ENCODE measurements around the gene CRACDL.

DNA sequence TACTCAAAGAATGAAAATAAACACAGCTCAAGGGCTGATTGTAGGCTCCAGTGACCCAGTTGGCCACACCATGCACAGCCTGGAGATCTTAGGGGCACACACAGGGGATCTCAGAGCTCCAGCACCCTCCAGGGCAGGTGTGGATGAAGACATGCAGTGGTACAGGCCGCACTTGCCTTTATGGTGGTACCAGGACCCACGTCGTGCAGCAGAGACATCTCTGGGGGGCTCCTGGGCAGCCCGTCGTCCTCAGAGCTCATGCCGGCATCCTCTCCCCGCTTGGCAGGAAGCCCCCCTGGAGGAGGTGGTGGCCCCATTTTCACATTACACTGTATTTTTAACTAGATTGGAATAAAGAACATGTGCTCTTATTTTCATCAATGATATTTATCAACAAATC is 103.9 kb downstream of the CRACDL start:
- no peak for TF ChIP-seq CTCF (IDR thresholded peaks at IDR 0.05; ENCODE audit: low read depth, low read length, poor library complexity, severe bottlenecking)
- TF ChIP-seq EZH2phosphoT487 (IDR thresholded peaks at IDR 0.05; ENCODE audit: borderline replicate concordance, low read length): no peak

Measured in DOHH2 (cell line).